ENCODE data around the gene GAL. TPM values are rescaled to one million over a fixed set of nuclear protein-coding genes. Genes with fewer than 3 reads are reported as not detected.

Gene GAL
- total RNA-seq, 1 donor from 2014 or later = 1.8 TPM

GRCh38 chr11:68653486-68654430 lies 30.6 kb upstream of the GAL start:
- H3K27ac Mint-ChIP-seq = no peak overlapping the region
- no peaks in the 10 kb centered on the region for H3K9me3 Mint-ChIP-seq
- no peak overlapping the region for H3K4me3 Mint-ChIP-seq
- H3K4me1 Mint-ChIP-seq = no peaks in the 10 kb centered on the region
- H3K27me3 Mint-ChIP-seq = peaks cover 5% of the 10 kb centered on the region
- intact Hi-C loops (cut with micrococcal nuclease) = no loop called here
- no peak for DNase-seq
- no peaks in the 10 kb centered on the region for H3K36me3 Mint-ChIP-seq (ENCODE audit: low read depth)

DNA sequence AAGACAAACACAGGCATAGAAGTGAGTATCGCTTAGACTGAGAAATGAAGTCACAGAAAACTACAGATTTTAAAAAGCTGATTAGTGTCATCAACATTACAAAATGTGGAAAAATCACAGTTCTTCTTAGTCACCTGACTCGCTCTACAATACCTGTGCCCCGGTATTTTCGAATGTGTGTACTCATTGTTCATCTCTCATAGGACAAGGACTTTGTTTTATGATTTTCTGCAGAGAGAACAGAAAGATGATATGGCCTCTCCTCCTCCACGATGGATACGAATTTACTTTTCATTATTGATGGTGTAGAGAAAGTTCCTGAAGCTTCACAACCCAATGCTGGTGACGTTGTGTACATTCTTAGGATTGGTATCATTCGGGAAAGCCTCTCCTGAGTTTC lies 29.4 kb upstream of the GAL start:
- Mint-ChIP-seq H3K36me3 (ENCODE audit: low read depth) (no peaks in the 10 kb centered on the region), H3K4me3 (no peak overlapping the region), H3K9me3 (no peaks in the 10 kb centered on the region), H3K27ac (no peak overlapping the region), H3K4me1 (no peaks in the 10 kb centered on the region), H3K27me3 (peaks cover 3% of the 10 kb centered on the region)
- DNase-seq = no peak
- intact Hi-C loops (cut with micrococcal nuclease) = no loop called here

- intact Hi-C loops (cut with micrococcal nuclease) = no loop called here
- Mint-ChIP-seq H3K4me1 (no peaks in the 10 kb centered on the region), H3K36me3 (ENCODE audit: low read depth) (no peaks in the 10 kb centered on the region), H3K27ac (no peak overlapping the region), H3K4me3 (no peak overlapping the region), H3K27me3 (no peaks in the 10 kb centered on the region), H3K9me3 (no peaks in the 10 kb centered on the region)
- DNase-seq = no peak
Observed at GRCh38 chr11:68655406-68655805, 28.9 kb upstream of the GAL start.

DNA sequence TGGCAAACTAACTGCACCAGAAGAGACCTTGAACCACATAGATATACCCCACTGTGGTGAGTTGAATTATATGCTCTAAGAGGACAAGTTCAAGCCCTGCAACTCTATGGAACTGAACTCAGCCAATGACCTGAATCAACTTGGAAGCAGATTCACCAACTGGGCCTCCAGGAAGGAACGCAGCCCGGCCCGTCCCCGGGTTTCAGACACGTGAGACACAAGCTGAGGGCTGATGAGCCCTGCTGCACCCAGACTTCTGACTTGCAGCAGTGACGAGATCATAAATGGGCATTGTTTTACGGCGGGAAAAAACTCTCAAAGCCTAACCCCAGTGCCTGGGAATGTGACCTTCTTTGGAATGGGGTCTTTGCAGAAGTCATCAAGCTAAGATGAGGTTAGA lies 28.5 kb upstream of the GAL start:
- Mint-ChIP-seq H3K27ac (no peak overlapping the region), H3K27me3 (no peaks in the 10 kb centered on the region), H3K36me3 (ENCODE audit: low read depth) (no peaks in the 10 kb centered on the region), H3K4me1 (no peaks in the 10 kb centered on the region), H3K4me3 (no peak overlapping the region), H3K9me3 (no peaks in the 10 kb centered on the region)
- intact Hi-C loops (cut with micrococcal nuclease) = no loop called here
- no peak for DNase-seq

DNA sequence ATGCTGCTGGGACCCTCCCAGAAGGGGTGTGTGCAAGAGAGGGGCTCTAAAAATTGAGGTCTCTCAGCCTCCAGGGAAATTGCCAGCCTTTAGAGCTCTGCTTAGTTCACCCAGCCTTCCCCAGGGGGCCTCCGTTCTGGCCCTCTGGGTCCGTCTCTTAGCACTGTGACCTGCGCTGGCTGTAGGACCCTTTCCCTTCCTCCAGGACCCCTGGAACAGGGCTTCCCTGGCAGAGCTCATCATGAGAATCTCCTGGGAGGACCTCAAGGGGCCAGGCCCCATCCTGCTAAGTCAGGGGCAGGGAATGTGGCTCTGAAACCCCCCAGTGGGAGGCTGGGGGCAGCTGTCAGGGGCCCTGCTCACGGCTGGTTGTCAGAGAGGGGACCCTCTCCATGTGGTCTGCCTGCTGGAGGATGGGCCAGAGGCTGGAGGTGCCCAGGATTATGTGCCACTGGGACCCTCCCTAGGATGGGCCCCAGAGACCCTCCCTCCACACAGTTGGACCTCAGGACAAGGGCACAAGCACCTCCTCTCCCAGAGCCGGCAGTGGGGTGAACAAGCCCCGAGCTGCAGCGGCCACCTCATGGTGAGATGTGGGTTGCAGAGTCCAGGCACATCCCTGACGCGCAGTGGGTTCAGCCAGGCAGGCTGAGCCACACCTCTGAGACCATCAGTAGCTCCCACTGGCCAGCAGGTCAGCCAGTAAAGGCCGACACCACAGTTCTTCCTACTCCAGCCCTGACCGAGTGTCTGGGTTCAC lies 27.1 kb upstream of the GAL start:
- no peaks in the 10 kb centered on the region for H3K36me3 Mint-ChIP-seq (ENCODE audit: low read depth)
- no peak for DNase-seq
- H3K4me3 Mint-ChIP-seq = no peak overlapping the region
- H3K9me3 Mint-ChIP-seq = no peaks in the 10 kb centered on the region
- intact Hi-C loops (cut with micrococcal nuclease) = no loop called here
- no peaks in the 10 kb centered on the region for H3K4me1 Mint-ChIP-seq
- H3K27me3 Mint-ChIP-seq = no peaks in the 10 kb centered on the region
- H3K27ac Mint-ChIP-seq = no peak overlapping the region

GRCh38 chr11:68658097-68658496 lies 26.2 kb upstream of the GAL start:
- Mint-ChIP-seq H3K36me3 (ENCODE audit: low read depth) (no peaks in the 10 kb centered on the region), H3K4me3 (no peak overlapping the region), H3K4me1 (no peaks in the 10 kb centered on the region), H3K9me3 (no peaks in the 10 kb centered on the region), H3K27ac (no peak overlapping the region), H3K27me3 (no peaks in the 10 kb centered on the region)
- no peak for DNase-seq
- intact Hi-C loops (cut with micrococcal nuclease) = no loop called here

- no peaks in the 10 kb centered on the region for H3K4me1 Mint-ChIP-seq
- H3K4me3 Mint-ChIP-seq = no peak overlapping the region
- H3K27me3 Mint-ChIP-seq = no peaks in the 10 kb centered on the region
- intact Hi-C loops (cut with micrococcal nuclease) = no loop called here
- no peak overlapping the region for H3K27ac Mint-ChIP-seq
- no peaks in the 10 kb centered on the region for H3K9me3 Mint-ChIP-seq
- H3K36me3 Mint-ChIP-seq (ENCODE audit: low read depth) = no peaks in the 10 kb centered on the region
- DNase-seq = no peak
Observed at GRCh38 chr11:68658661-68659060, 25.7 kb upstream of the GAL start.

GRCh38 chr11:68659158-68659921 lies 25.0 kb upstream of the GAL start:
- intact Hi-C loops (cut with micrococcal nuclease) = no loop called here
- H3K9me3 Mint-ChIP-seq = no peaks in the 10 kb centered on the region
- no peak overlapping the region for H3K27ac Mint-ChIP-seq
- no peaks in the 10 kb centered on the region for H3K27me3 Mint-ChIP-seq
- H3K36me3 Mint-ChIP-seq (ENCODE audit: low read depth) = no peaks in the 10 kb centered on the region
- no peak for DNase-seq
- H3K4me3 Mint-ChIP-seq = no peak overlapping the region
- H3K4me1 Mint-ChIP-seq = no peaks in the 10 kb centered on the region

DNA sequence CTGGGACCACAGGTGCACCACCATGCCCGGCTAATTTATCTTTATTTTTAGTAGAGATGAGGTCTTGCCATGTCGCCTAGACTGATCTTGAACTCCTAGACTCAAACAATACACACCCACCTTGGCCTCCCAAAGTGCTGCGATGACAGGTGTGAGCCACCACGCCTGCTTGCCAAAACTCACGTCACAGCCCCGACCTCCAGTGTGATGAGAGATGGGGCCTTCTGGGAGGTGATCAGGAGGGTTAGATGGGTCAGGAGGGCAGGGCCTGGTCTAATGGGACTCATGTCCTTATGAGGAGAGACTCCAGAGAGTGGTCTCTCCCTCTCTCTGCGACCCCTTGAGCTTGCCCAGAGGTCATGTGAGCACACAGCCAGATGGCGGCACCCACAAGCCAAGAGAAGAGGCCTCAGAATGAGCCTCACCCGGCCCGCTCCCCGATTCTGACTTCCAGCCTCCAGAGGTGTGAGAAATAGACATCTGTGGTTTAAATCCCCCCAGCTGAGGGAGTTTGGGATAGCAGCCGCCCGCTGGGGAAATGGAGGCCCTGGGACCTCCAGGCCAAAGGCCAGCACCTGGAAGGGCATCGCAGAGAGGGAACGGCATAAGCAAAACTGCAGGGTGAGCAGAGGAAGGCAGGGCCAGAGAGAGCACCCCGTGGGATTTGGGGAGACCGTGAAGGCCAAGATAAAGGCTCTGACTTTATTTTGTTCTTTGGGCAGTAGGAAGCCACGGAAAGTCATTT lies 24.1 kb upstream of the GAL start:
- intact Hi-C loops (cut with micrococcal nuclease) = no loop called here
- H3K4me3 Mint-ChIP-seq = no peak overlapping the region
- no peaks in the 10 kb centered on the region for H3K36me3 Mint-ChIP-seq (ENCODE audit: low read depth)
- H3K27me3 Mint-ChIP-seq = no peaks in the 10 kb centered on the region
- H3K27ac Mint-ChIP-seq = no peak overlapping the region
- DNase-seq = no peak
- no peaks in the 10 kb centered on the region for H3K4me1 Mint-ChIP-seq
- no peaks in the 10 kb centered on the region for H3K9me3 Mint-ChIP-seq

DNA sequence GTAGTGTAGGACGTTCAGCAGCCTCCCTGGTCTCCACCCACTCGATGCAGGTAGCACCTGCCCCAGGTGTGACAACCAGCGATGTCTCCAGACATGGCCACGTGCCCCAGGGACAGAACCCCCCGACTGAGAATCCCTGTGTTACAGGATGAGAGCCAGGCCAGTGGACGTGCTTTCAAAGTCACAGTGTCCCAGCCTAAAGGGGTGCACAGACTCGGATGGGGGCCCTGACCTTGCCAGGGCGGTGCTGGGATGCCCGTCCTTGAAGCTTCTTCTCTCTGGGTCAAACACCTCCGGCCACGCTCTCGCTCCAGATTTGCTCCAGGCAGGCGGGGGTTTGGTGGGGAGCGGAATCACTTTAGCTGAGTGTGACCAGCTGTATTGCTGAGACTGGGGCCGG lies 23.3 kb upstream of the GAL start:
- Mint-ChIP-seq H3K36me3 (ENCODE audit: low read depth) (no peaks in the 10 kb centered on the region), H3K4me3 (no peak overlapping the region), H3K27me3 (no peaks in the 10 kb centered on the region), H3K9me3 (no peaks in the 10 kb centered on the region), H3K27ac (no peak overlapping the region), H3K4me1 (no peaks in the 10 kb centered on the region)
- intact Hi-C loops (cut with micrococcal nuclease) = no loop called here
- no peak for DNase-seq

- Mint-ChIP-seq H3K27me3 (no peaks in the 10 kb centered on the region), H3K36me3 (ENCODE audit: low read depth) (no peaks in the 10 kb centered on the region), H3K9me3 (no peaks in the 10 kb centered on the region), H3K27ac (no peak overlapping the region), H3K4me3 (no peak overlapping the region), H3K4me1 (no peaks in the 10 kb centered on the region)
- DNase-seq = no peak
- intact Hi-C loops (cut with micrococcal nuclease) = no loop called here
Observed at GRCh38 chr11:68661697-68662603, 22.4 kb upstream of the GAL start.

DNA sequence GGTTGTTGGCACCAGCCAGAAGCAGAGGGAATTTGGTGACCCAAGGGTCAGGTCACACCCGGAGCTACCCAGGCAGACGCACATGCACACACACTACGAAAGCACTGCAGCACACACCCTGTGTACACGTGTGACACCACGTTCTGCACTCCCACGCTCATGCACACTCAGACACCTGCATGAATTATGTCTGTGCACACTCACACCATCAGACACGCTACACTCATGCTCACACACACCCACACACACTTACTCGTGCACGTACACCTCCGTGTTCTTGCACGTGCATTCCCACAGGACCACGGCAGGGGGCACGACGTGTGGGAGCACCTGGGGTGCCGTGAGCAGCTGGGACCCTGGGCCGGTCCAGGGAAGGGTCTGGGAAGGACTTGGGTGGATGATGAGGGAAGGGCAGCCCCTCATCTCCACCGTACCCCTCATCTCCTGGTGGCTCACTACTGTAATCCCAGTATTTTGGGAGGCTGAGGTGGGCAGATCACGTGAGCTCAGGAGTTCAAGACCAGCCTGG lies 20.8 kb upstream of the GAL start:
- no peak overlapping the region for H3K27ac Mint-ChIP-seq
- no peaks in the 10 kb centered on the region for H3K4me1 Mint-ChIP-seq
- H3K36me3 Mint-ChIP-seq (ENCODE audit: low read depth) = no peaks in the 10 kb centered on the region
- H3K4me3 Mint-ChIP-seq = no peak overlapping the region
- no peaks in the 10 kb centered on the region for H3K9me3 Mint-ChIP-seq
- intact Hi-C loops (cut with micrococcal nuclease) = no loop called here
- no peaks in the 10 kb centered on the region for H3K27me3 Mint-ChIP-seq
- DNase-seq = no peak
